ENCODE results near the gene ISY1.

Gene ISY1

DNA sequence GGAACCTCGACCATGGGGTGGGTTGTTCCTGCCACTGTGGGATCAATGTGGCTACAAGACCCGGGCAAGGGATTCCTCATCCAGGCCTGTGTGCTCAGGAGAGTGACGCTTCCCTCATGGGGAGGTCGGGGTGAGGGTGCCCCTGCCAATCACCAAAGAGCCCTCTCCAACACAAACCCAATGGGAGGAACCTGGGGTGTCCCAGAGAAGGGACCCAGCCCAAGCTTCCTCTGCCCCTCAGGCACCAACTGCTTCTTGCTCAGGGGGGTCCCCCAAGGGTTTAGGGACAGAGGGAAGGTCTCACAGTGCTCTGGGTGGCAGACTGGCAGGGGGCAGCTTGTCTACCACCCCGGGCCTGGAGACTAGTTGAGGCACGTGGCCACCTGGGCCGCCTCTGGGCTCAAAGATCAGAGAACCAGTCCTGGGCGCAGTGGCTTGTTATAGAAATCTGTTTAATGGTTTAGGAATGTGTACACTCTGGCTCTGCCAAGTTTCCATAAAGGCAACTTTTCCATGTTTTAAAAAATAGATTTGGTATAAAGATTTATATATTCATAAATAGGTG is 73.6 kb downstream of the ISY1 start:
- H4K20me1 ChIP-seq (ENCODE audit: control insufficient read depth, insufficient read depth, low read depth, low read length): no peaks in the 10 kb centered on the region
- no peaks in the 10 kb centered on the region for H3K4me1 ChIP-seq (ENCODE audit: control insufficient read depth, low read length)
- H3K27me3 ChIP-seq (ENCODE audit: control insufficient read depth, low read length): no peaks in the 10 kb centered on the region
- TF ChIP-seq, protein P1, sequence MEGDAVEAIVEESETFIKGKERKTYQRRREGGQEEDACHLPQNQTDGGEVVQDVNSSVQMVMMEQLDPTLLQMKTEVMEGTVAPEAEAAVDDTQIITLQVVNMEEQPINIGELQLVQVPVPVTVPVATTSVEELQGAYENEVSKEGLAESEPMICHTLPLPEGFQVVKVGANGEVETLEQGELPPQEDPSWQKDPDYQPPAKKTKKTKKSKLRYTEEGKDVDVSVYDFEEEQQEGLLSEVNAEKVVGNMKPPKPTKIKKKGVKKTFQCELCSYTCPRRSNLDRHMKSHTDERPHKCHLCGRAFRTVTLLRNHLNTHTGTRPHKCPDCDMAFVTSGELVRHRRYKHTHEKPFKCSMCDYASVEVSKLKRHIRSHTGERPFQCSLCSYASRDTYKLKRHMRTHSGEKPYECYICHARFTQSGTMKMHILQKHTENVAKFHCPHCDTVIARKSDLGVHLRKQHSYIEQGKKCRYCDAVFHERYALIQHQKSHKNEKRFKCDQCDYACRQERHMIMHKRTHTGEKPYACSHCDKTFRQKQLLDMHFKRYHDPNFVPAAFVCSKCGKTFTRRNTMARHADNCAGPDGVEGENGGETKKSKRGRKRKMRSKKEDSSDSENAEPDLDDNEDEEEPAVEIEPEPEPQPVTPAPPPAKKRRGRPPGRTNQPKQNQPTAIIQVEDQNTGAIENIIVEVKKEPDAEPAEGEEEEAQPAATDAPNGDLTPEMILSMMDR (IDR thresholded peaks at IDR 0.05; ENCODE audit: low read depth, low read length, poor library complexity, severe bottlenecking): no peak
- no peaks in the 10 kb centered on the region for H3K36me3 ChIP-seq (ENCODE audit: control insufficient read depth, low read length)
- no peak overlapping the region for H3K4me2 ChIP-seq (ENCODE audit: low read length)
- H3F3A ChIP-seq (ENCODE audit: control insufficient read depth, insufficient read depth): no peaks in the 10 kb centered on the region
- H3K27ac ChIP-seq (ENCODE audit: low read depth, low read length): no peak overlapping the region
- no peaks in the 10 kb centered on the region for H3K79me2 ChIP-seq (ENCODE audit: control insufficient read depth, low read length)
- H3K4me3 ChIP-seq (ENCODE audit: low read length): no peak overlapping the region
- H3K9me3 ChIP-seq (ENCODE audit: control insufficient read depth, insufficient read depth, low read length): no peaks in the 10 kb centered on the region
- H3K9me2 ChIP-seq (replicated peaks; ENCODE audit: control insufficient read depth, low read length): no peaks in the 10 kb centered on the region

DNA sequence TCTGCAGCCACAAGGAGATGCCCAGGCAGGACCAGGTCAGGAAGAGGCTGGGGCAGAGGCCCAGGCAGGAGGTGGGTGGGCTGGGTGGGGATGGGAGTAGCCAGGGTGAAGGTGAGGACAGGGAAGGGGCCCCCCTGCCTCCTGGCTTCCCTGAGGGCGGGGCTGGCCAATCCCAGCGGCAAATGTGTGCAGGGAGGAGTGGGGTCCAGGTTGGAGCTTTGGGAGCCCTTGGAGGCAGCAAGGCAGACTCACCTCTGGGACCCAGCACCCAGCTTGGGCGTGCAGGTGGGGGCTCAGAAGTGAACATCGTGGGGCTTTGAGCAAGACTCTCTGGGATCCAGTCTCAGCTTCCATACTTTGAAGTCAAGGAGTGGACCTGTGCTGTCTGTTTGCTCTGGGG is 75.0 kb downstream of the ISY1 start:
- Histone ChIP-seq H3K4me1 (ENCODE audit: control insufficient read depth, low read length) (no peaks in the 10 kb centered on the region), H3K4me2 (ENCODE audit: low read length) (no peak overlapping the region), H3K9me2 (replicated peaks; ENCODE audit: control insufficient read depth, low read length) (no peaks in the 10 kb centered on the region), H4K20me1 (ENCODE audit: control insufficient read depth, insufficient read depth, low read depth, low read length) (no peaks in the 10 kb centered on the region), H3K27ac (ENCODE audit: low read depth, low read length) (no peak overlapping the region), H3K9me3 (ENCODE audit: control insufficient read depth, insufficient read depth, low read length) (no peaks in the 10 kb centered on the region), H3K27me3 (ENCODE audit: control insufficient read depth, low read length) (no peaks in the 10 kb centered on the region), H3K4me3 (ENCODE audit: low read length) (no peak overlapping the region), H3F3A (ENCODE audit: control insufficient read depth, insufficient read depth) (no peaks in the 10 kb centered on the region), H3K79me2 (ENCODE audit: control insufficient read depth, low read length) (no peaks in the 10 kb centered on the region), H3K36me3 (ENCODE audit: control insufficient read depth, low read length) (no peaks in the 10 kb centered on the region)
- TF ChIP-seq EZH2phosphoT487 (IDR thresholded peaks at IDR 0.05; ENCODE audit: borderline replicate concordance, low read length): no peak
- TF ChIP-seq, protein P1 (IDR thresholded peaks at IDR 0.05; ENCODE audit: low read depth, low read length, poor library complexity, severe bottlenecking): no peak

DNA sequence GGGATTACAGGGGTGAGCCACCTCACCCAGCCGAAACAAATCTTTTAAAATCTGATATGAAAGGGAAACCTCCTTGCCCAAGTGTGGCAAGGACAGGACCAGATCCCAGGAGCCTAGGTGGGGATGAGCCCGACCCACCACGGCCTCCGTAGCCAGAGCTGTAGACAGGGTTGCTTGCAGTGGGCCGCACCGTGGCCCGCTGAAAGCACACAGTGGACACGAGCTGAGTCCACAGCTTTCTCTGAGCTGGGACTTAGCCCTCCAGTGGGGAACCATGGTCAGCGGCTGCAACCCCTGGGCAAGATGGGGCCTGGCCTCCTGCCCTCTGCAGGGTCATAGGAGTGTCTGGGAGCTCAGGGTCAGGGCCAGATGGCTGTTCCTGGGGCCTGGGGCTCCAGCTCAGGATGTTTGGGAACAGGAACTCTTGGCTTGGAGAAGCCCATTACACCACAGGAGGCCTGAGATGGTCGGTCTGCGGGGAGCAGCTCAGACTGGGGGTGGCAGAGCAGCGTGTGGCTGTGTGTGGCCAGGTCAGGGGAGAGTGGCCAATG is 75.6 kb downstream of the ISY1 start:
- Histone ChIP-seq H3F3A (ENCODE audit: control insufficient read depth, insufficient read depth) (no peaks in the 10 kb centered on the region), H3K4me2 (ENCODE audit: low read length) (no peak overlapping the region), H4K20me1 (ENCODE audit: control insufficient read depth, insufficient read depth, low read depth, low read length) (no peaks in the 10 kb centered on the region), H3K27ac (ENCODE audit: low read depth, low read length) (no peak overlapping the region), H3K27me3 (ENCODE audit: control insufficient read depth, low read length) (no peaks in the 10 kb centered on the region), H3K9me3 (ENCODE audit: control insufficient read depth, insufficient read depth, low read length) (no peaks in the 10 kb centered on the region), H3K36me3 (ENCODE audit: control insufficient read depth, low read length) (no peaks in the 10 kb centered on the region), H3K4me3 (ENCODE audit: low read length) (no peak overlapping the region), H3K79me2 (ENCODE audit: control insufficient read depth, low read length) (no peaks in the 10 kb centered on the region), H3K9me2 (replicated peaks; ENCODE audit: control insufficient read depth, low read length) (no peaks in the 10 kb centered on the region), H3K4me1 (ENCODE audit: control insufficient read depth, low read length) (no peaks in the 10 kb centered on the region)
- TF ChIP-seq, protein P1 (IDR thresholded peaks at IDR 0.05; ENCODE audit: low read depth, low read length, poor library complexity, severe bottlenecking): no peak
- TF ChIP-seq EZH2phosphoT487 (IDR thresholded peaks at IDR 0.05; ENCODE audit: borderline replicate concordance, low read length): no peak

Data from DOHH2 (cell line).